Left ventricle myocardium inferior (tissue), 1 donor: ENCODE measurements around the gene SLC13A1. TPM values are rescaled to one million over a fixed set of nuclear protein-coding genes. Genes with fewer than 3 reads are reported as not detected.

Experiments used
- DNase-seq: peaks from one replicate; pipeline ENCODE4 v3.0.0-alpha.2; 2020
- H3K27ac ChIP-seq: fragments of 200-600 bp; replicated peaks from 2 replicates; pipeline ENCODE4 v1.8.0; 2021
- H3K27me3 ChIP-seq: fragments of 200-600 bp; 2 replicates; pipeline ENCODE4 v1.8.0; 2021; ENCODE audit warnings: low read depth
- H3K36me3 ChIP-seq: fragments of 200-600 bp; 2 replicates; pipeline ENCODE4 v1.8.0; 2021
- H3K4me1 ChIP-seq: fragments of 200-600 bp; 2 replicates; pipeline ENCODE4 v1.8.0; 2021
- H3K4me3 ChIP-seq: fragments of 200-600 bp; 2 replicates; pipeline ENCODE4 v1.8.0; 2021; ENCODE audit warnings: mild to moderate bottlenecking, moderate library complexity
- H3K9me3 ChIP-seq: fragments of 200-600 bp; replicated peaks from 2 replicates; pipeline ENCODE4 v1.8.0; 2021
- intact Hi-C: fragments of 100-400 bp; cut with micrococcal nuclease; formaldehyde crosslinking; loops from one replicate; pipeline ENCODE4 v1.11.0; 2022
- total RNA-seq: library from RNA; stranded (reverse); fragmentation: NEBNext Ultra II Directional; extraction: Animal tissue kit (Norgen Biotek cat#: 25700); gene quantifications from one replicate; pipeline ENCODE4 v1.2.1, GENCODE V29; 2021
- TF ChIP-seq, protein P1 (sequence below): fragments of 200-600 bp; IDR thresholded peaks from 2 replicates; pipeline ENCODE4 v1.8.0; 2021; ENCODE audit warnings: antibody characterized with exemption, mild to moderate bottlenecking, borderline replicate concordance
- donor health status: DM: no; HTN: yes; CAD: no; lungs with severe emphysema.

Gene SLC13A1
- total RNA-seq, 1 donor from 2014 or later, result not detected

DNA sequence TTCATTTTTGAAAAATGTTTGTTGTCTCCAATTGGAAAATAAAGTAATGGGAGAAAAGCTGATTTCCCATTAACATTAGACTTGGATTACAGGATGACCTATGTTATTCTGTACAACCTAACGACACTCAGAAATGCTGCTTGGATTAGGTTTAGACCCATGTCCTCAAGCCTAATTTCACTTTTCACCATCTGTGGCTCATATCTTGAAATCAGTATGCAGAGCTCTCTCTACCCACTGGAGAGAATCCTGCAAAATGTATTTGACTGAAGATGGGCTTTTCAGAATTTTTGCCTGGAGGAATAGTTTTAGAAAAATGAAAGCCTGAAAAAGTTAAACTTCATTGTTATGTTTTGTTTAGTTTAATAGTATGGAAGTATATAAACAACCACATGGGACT, 63.8 kb downstream of the SLC13A1 start:
- H3K27ac ChIP-seq, result no peak overlapping the region
- H3K4me3 ChIP-seq, result no peak overlapping the region
- TF ChIP-seq, protein P1, sequence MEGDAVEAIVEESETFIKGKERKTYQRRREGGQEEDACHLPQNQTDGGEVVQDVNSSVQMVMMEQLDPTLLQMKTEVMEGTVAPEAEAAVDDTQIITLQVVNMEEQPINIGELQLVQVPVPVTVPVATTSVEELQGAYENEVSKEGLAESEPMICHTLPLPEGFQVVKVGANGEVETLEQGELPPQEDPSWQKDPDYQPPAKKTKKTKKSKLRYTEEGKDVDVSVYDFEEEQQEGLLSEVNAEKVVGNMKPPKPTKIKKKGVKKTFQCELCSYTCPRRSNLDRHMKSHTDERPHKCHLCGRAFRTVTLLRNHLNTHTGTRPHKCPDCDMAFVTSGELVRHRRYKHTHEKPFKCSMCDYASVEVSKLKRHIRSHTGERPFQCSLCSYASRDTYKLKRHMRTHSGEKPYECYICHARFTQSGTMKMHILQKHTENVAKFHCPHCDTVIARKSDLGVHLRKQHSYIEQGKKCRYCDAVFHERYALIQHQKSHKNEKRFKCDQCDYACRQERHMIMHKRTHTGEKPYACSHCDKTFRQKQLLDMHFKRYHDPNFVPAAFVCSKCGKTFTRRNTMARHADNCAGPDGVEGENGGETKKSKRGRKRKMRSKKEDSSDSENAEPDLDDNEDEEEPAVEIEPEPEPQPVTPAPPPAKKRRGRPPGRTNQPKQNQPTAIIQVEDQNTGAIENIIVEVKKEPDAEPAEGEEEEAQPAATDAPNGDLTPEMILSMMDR, result no peak
- H3K27me3 ChIP-seq, result no peaks in the 10 kb centered on the region
- no peaks in the 10 kb centered on the region for H3K9me3 ChIP-seq
- intact Hi-C loops, result no loop called here
- no peaks in the 10 kb centered on the region for H3K4me1 ChIP-seq
- DNase-seq, result no peak
- no peaks in the 10 kb centered on the region for H3K36me3 ChIP-seq

DNA sequence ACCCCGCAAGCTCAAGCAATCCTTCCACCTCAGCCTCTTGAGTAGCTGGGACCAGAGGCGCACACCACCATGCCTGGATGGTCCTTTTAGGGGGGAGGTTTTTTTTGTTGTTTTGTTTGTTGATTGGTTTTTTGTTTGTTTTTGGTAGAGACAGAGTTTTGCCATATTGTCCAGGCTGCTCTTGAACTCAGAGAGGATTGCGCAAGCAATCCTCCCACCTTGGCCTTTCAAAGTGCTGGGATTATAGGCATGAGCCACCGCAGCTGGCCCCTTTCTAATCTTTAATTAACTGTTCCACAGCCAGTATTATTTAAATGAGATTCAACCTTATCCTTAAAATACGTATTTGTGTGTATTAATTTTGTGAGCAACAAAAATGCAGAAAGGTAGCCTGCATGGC, 65.8 kb downstream of the SLC13A1 start:
- Histone ChIP-seq H3K9me3 (no peaks in the 10 kb centered on the region), H3K27ac (no peak overlapping the region), H3K27me3 (no peaks in the 10 kb centered on the region), H3K36me3 (no peaks in the 10 kb centered on the region), H3K4me1 (no peaks in the 10 kb centered on the region), H3K4me3 (no peak overlapping the region)
- TF ChIP-seq, protein P1, result no peak
- no peak for DNase-seq
- intact Hi-C loops, result no loop called here

DNA sequence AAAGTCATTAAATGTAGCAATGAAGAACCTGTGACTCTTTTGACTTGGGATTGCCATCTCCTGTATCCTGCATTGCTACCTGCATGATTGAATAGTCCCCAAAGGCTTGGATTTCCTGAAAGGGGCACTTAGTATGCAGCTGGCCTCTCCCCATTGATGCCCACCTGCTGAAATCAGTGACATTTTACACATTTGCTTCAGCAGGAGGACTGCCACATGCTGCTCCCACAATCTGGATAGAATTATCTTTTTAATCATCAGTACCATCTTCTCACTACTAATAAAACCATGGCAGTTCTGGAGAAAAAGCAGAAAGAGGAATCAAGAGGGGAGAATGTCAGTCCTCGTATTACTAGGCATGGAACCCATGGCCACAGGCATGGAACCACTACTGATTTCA, 67.8 kb downstream of the SLC13A1 start:
- Histone ChIP-seq H3K36me3 (no peaks in the 10 kb centered on the region), H3K4me3 (no peak overlapping the region), H3K9me3 (no peaks in the 10 kb centered on the region), H3K27me3 (no peaks in the 10 kb centered on the region), H3K27ac (no peak overlapping the region), H3K4me1 (no peaks in the 10 kb centered on the region)
- TF ChIP-seq, protein P1, result no peak
- DNase-seq, result no peak
- intact Hi-C loops, result no loop called here

DNA sequence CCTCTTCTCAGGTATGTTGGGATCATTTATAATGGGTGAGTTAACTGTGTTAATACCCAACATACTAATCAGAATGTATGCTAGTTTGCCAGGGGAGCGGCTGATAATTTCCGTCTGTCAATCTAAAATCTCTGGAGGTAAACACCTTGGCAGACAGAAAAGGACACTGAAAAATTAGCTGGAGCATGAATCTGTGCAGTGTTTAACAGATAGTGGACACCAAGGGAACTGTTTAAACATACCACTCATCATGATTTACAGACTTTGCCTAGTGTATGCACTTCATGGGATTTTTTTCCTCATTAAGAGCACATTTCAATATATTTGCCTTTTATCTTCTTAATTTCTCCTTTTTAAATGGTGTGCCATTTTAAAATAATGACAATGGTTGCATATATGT, 68.2 kb downstream of the SLC13A1 start:
- intact Hi-C loops, result no loop called here
- H3K4me3 ChIP-seq, result no peak overlapping the region
- TF ChIP-seq, protein P1, result no peak
- no peaks in the 10 kb centered on the region for H3K36me3 ChIP-seq
- H3K27me3 ChIP-seq, result no peaks in the 10 kb centered on the region
- no peaks in the 10 kb centered on the region for H3K4me1 ChIP-seq
- DNase-seq, result no peak
- H3K9me3 ChIP-seq, result no peaks in the 10 kb centered on the region
- H3K27ac ChIP-seq, result no peak overlapping the region

DNA sequence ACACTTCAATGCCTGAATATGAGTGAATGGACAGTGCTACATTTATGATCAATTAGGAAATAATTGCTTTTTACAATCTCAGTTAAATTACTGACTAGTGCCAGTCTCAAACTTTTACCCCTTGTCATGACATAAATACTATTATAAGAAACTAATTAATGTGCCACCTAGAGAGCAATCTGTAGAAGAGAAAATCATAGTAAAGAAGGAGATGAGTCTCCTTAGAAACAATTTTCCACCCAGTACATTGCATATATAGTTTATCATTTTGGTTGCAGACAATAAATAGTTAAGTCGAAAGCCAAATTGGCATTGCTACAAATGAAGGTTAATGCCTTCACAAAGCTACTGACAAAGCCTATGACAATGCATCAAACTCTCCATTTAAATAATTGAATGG, 68.6 kb downstream of the SLC13A1 start:
- Histone ChIP-seq H3K27me3 (no peaks in the 10 kb centered on the region), H3K27ac (no peak overlapping the region), H3K9me3 (no peaks in the 10 kb centered on the region), H3K4me3 (no peak overlapping the region), H3K36me3 (no peaks in the 10 kb centered on the region), H3K4me1 (no peaks in the 10 kb centered on the region)
- TF ChIP-seq, protein P1, result no peak
- DNase-seq, result no peak
- intact Hi-C loops, result no loop called here

DNA sequence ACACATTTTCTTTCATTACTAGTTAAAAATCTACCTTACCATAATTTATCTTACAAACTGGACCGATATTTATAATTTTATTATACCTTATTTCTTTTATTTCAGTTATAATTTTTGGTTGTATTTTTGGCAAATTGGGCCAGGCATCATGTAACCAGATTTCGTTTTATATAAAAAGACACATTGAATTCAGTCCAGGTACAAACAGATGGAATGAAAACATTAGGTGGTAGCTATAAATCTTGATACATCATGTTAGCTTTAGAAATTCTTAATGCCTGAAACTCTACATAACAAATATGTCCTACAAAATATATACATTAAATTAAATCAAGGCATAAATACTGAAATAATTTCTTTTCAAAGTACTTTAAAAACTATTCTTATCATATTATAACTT, 73.1 kb downstream of the SLC13A1 start:
- intact Hi-C loops, result no loop called here
- DNase-seq, result no peak
- H3K27me3 ChIP-seq, result no peaks in the 10 kb centered on the region

More for the DNA sequence above, 73.1 kb downstream of the SLC13A1 start:
- no peak overlapping the region for H3K27ac ChIP-seq
- no peaks in the 10 kb centered on the region for H3K9me3 ChIP-seq
- H3K4me1 ChIP-seq, result no peaks in the 10 kb centered on the region
- H3K4me3 ChIP-seq, result no peak overlapping the region
- TF ChIP-seq, protein P1, result no peak
- H3K36me3 ChIP-seq, result no peaks in the 10 kb centered on the region
